SK-N-SH (cell line): ENCODE measurements around the gene ZNF213. TPM values are rescaled to one million over a fixed set of nuclear protein-coding genes. Genes with fewer than 3 reads are reported as not detected.

ENCODE experiments used
- CTCF ChIA-PET: fragments of 300-600, 350-600 bp; formaldehyde crosslinking; extraction: SDS; loops from one replicate; lab custom pipeline; 2021; lab: Yijun Ruan, JAX
- POLR2A ChIA-PET: fragments of 350-600 bp; sonication (Branson Sonifier 250); formaldehyde crosslinking; extraction: SDS; loops from one replicate; lab custom pipeline; 2020; ENCODE audit warnings: antibody characterized with exemption, inconsistent platforms; lab: Yijun Ruan, JAX
- DNase-seq: peaks from one replicate; pipeline ENCODE4 v3.0.0; 2012
- H2AFZ ChIP-seq: fragments of 200-600 bp; sonication (generic); 2 replicates; pipeline ENCODE4 v1.8.1; 2016; ENCODE audit warnings: antibody characterized with exemption, mild to moderate bottlenecking, low read depth
- H3F3A ChIP-seq: fragments of 200-600 bp; sonication (generic); replicated peaks from 2 replicates; pipeline ENCODE3; 2016; ENCODE audit warnings: antibody characterized with exemption, mild to moderate bottlenecking; ENCODE audit not compliant: insufficient read depth
- H3K27ac ChIP-seq, 2 experiments: fragments of 200-500 bp in 1 of 2; fragments of 200-600 bp in 1 of 2; sonication (Bioruptor generic) in 1 of 2; sonication (generic), shearing (Covaris generic) in 1 of 2; 2 replicates each; pipeline versions ENCODE4 v1.5.1 to v1.6.1; 2014 to 2016; ENCODE audit warnings: low read depth in 2 of 2, inconsistent platforms in 1 of 2, low read length in 1 of 2, mild to moderate bottlenecking in 1 of 2, mixed read lengths in 1 of 2
- H3K27me3 ChIP-seq: fragments of 200-600 bp; sonication (generic), shearing (Covaris generic); 2 replicates; pipeline ENCODE4 v1.6.1; 2016; ENCODE audit warnings: mixed run types; ENCODE audit not compliant: insufficient read depth
- H3K36me3 ChIP-seq, 2 experiments: fragments of 200-500 bp in 1 of 2; fragments of 200-600 bp in 1 of 2; sonication (Bioruptor generic) in 1 of 2; sonication (generic) in 1 of 2; replicated peaks in 1 of 2; 2 replicates each; pipeline versions ENCODE3 to v1.5.1; 2014 to 2016; ENCODE audit warnings: low read length in 1 of 2, mild to moderate bottlenecking in 1 of 2; ENCODE audit not compliant: insufficient read depth in 2 of 2, control insufficient read depth in 1 of 2
- H3K4me1 ChIP-seq, 2 experiments: fragments of 200-500 bp in 1 of 2; fragments of 200-600 bp in 1 of 2; sonication (Bioruptor generic) in 1 of 2; sonication (generic), shearing (Covaris generic) in 1 of 2; 2 replicates each; pipeline versions ENCODE4 v1.5.1 to v1.6.1; 2014 to 2016; ENCODE audit warnings: low read depth in 1 of 2, low read length in 1 of 2, mixed run types in 1 of 2; ENCODE audit not compliant: insufficient read depth in 2 of 2, control insufficient read depth in 1 of 2
- H3K4me2 ChIP-seq: fragments of 200-600 bp; sonication (generic), shearing (Covaris generic); 2 replicates; pipeline ENCODE4 v1.6.1; 2017; ENCODE audit warnings: mixed run types
- H3K4me3 ChIP-seq, 2 experiments: fragments of 200-500 bp in 1 of 2; fragments of 200-600 bp in 1 of 2; sonication (Bioruptor generic) in 1 of 2; sonication (generic), shearing (Covaris generic) in 1 of 2; 2 replicates each; pipeline versions ENCODE4 v1.5.1 to v1.8.1; 2014 to 2016; ENCODE audit warnings: low read depth in 2 of 2, inconsistent platforms in 1 of 2, low read length in 1 of 2, mild to moderate bottlenecking in 1 of 2, mixed read lengths in 1 of 2, moderate library complexity in 1 of 2
- H3K79me2 ChIP-seq: fragments of 200-600 bp; sonication (generic); 2 replicates; pipeline ENCODE4 v1.8.1; 2017; ENCODE audit warnings: mild to moderate bottlenecking; ENCODE audit not compliant: insufficient read depth
- H3K9ac ChIP-seq: fragments of 200-600 bp; sonication (generic); 2 replicates; pipeline ENCODE4 v1.6.1; 2017; ENCODE audit warnings: mixed run types
- H3K9me2 ChIP-seq: fragments of 200-600 bp; sonication (generic); 2 replicates; pipeline ENCODE4 v1.6.1; 2017; ENCODE audit warnings: mixed run types
- H3K9me3 ChIP-seq: fragments of 200-600 bp; sonication (generic); 2 replicates; pipeline ENCODE4 v1.6.1; 2017; ENCODE audit warnings: mixed run types, mild to moderate bottlenecking, moderate library complexity
- H4K20me1 ChIP-seq: fragments of 200-600 bp; sonication (generic); 2 replicates; pipeline ENCODE4 v1.6.1; 2017; ENCODE audit warnings: mild to moderate bottlenecking, mixed run types; ENCODE audit not compliant: insufficient read depth
- ELF1 ChIP-seq: IDR thresholded peaks from 2 replicates; pipeline ENCODE4 v1.4.0; 2012
- EZH2phosphoT487 ChIP-seq: fragments of 200-600 bp; sonication (generic); IDR thresholded peaks from 2 replicates; pipeline ENCODE4 v1.6.1; 2017; ENCODE audit warnings: low read depth, mixed run types, mild to moderate bottlenecking, antibody characterized with exemption, moderate library complexity, borderline replicate concordance
- FOSL2 ChIP-seq: IDR thresholded peaks from 2 replicates; pipeline ENCODE4 v1.4.0; 2012; ENCODE audit warnings: low read depth, mild to moderate bottlenecking, moderate library complexity, borderline replicate concordance
- FOXJ3 ChIP-seq: sonication (generic); formaldehyde crosslinking; IDR thresholded peaks from 2 replicates; pipeline ENCODE4 v1.5.1; 2020; ENCODE audit warnings: mild to moderate bottlenecking, missing genetic modification reagents
- FOXM1 ChIP-seq: IDR thresholded peaks from 2 replicates; pipeline ENCODE4 v1.4.0; 2012; ENCODE audit warnings: low read depth, mild to moderate bottlenecking
- GABPA ChIP-seq: IDR thresholded peaks from 2 replicates; pipeline ENCODE4 v1.4.0; 2012; ENCODE audit warnings: low read depth, mild to moderate bottlenecking
- GATA2 ChIP-seq: sonication (generic); formaldehyde crosslinking; IDR thresholded peaks from 2 replicates; pipeline ENCODE4 v1.5.0; 2020; ENCODE audit warnings: mild to moderate bottlenecking, missing genetic modification reagents
- IRF3 ChIP-seq: fragments of 150-350 bp; IDR thresholded peaks from 2 replicates; pipeline ENCODE4 v1.6.1; 2016; ENCODE audit warnings: mild to moderate bottlenecking, low read depth, low read length
- MAX ChIP-seq: IDR thresholded peaks from 2 replicates; pipeline ENCODE4 v1.4.0; 2012; ENCODE audit warnings: low read depth
- MXI1 ChIP-seq: IDR thresholded peaks from 2 replicates; pipeline ENCODE4 v1.6.1; 2012; ENCODE audit warnings: mild to moderate bottlenecking, low read depth, low read length, improper control_type of control experiment
- NRF1 ChIP-seq: IDR thresholded peaks from 2 replicates; pipeline ENCODE4 v1.6.1; 2012; ENCODE audit warnings: low read depth, mild to moderate bottlenecking, low read length
- POLR2AphosphoS5 ChIP-seq: IDR thresholded peaks from 2 replicates; pipeline ENCODE4 v1.6.1; 2012; ENCODE audit warnings: low read depth, low read length
- RFX5 ChIP-seq: IDR thresholded peaks from 2 replicates; pipeline ENCODE4 v1.6.1; 2012; ENCODE audit warnings: mild to moderate bottlenecking, improper control_type of control experiment, low read length
- RXRA ChIP-seq: IDR thresholded peaks from 2 replicates; pipeline ENCODE4 v1.4.0; 2012; ENCODE audit warnings: low read depth, mild to moderate bottlenecking, borderline replicate concordance
- USF1 ChIP-seq: IDR thresholded peaks from 2 replicates; pipeline ENCODE4 v1.4.0; 2012; ENCODE audit warnings: low read depth, borderline replicate concordance
- USF2 ChIP-seq: fragments of 150-350 bp; IDR thresholded peaks from 2 replicates; pipeline ENCODE4 v1.6.1; 2017; ENCODE audit warnings: antibody characterized with exemption, low read length, low read depth, borderline replicate concordance
- WGBS: methylation state at CpG from one replicate; pipeline ENCODE4 v1.1.6; 2017; ENCODE audit warnings: low lambda C conversion rate; 5-methylcytosine and 5-hydroxymethylcytosine counted together
- polyA plus RNA-seq, 3 experiments: library from polyadenylated mRNA; depleted of rRNA; stranded (reverse); fragments of >200 nt; gene quantifications; 2 replicates each; pipeline ENCODE4 v1.2.3, GENCODE V29; 2012

Gene ZNF213
- polyA plus RNA-seq, 1 of the 3 experiments (the other 2 are of a cell fraction): 1.1 TPM

- Histone ChIP-seq H3K4me2 (peak overlapping the region; percentile 79; the same call in 1 of the 2 replicates), H3K79me2 (no peaks in the 10 kb centered on the region), H3K27ac (no peak overlapping the region), H3F3A (peaks cover 16% of the 10 kb centered on the region), H3K4me1 (peaks cover 0 to 19% of the 10 kb centered on the region in 2 experiments; a peak in 2 of 4 replicates), H3K9ac (no peak overlapping the region), H3K9me2 (no peaks in the 10 kb centered on the region), H3K4me3 (peak overlapping the region; percentile 63 to 90; a peak in 3 of 4 replicates), H3K27me3 (peaks cover 24% of the 10 kb centered on the region), H2AFZ (no peak overlapping the region), H3K9me3 (no peaks in the 10 kb centered on the region), H4K20me1 (no peaks in the 10 kb centered on the region), H3K36me3 (no peaks in the 10 kb centered on the region)
- DNase-seq: no peak
- TF ChIP-seq RFX5: no peak
- no peak for TF ChIP-seq FOXJ3 (CRISPR knock-in tag)
- no peak for TF ChIP-seq MAX
- no peak for TF ChIP-seq MXI1
- no peak for TF ChIP-seq USF2
- no peak for TF ChIP-seq EZH2phosphoT487
- no peak for TF ChIP-seq IRF3
- no peak for TF ChIP-seq USF1
- TF ChIP-seq GABPA: no peak
- TF ChIP-seq POLR2AphosphoS5: no peak
- no peak for TF ChIP-seq NRF1
- no peak for TF ChIP-seq ELF1
- no peak for TF ChIP-seq RXRA
- TF ChIP-seq GATA2: no peak
- TF ChIP-seq FOXM1: no peak
- no peak for TF ChIP-seq FOSL2
- ChIA-PET POLR2A (interaction anchor here (0.7 kb wide), 1 partner anchor 37 kb away, joined by 5 read pairs; no protein-coding TSS in a partner anchor), CTCF (interaction anchor here (1.1 to 3.1 kb wide), 2 partner anchors 35 to 58 kb away, joined by 3 to 10 read pairs; no protein-coding TSS in a partner anchor)
- WGBS: 68% methylated on average over 23 of the region's 23 CpGs
These were observed 52.3 kb downstream of the ZNF213 start for GRCh38 chr16:3186946-3187690.
